Suprapubic skin (tissue), 4 donors: ENCODE results near the gene PNCK. TPM values are rescaled to one million over a fixed set of nuclear protein-coding genes. Genes with fewer than 3 reads are reported as not detected.
"Not testable (repeated sequence)": the region's sequence is repeated elsewhere in the genome, so short reads cannot be mapped to it uniquely, and the experiment has no call there.

Source experiments
- DNase-seq, 2 donors: peaks; one replicate each; pipeline ENCODE4 v3.0.0-alpha.2; 2019; ENCODE audit warnings: low spot score in 2 of 2
- H3K27ac ChIP-seq: fragments of 200-600 bp; sonication (generic); one replicate; pipeline ENCODE4 v1.5.1; 2019
- H3K27me3 ChIP-seq: fragments of 200-600 bp; sonication (generic); one replicate; pipeline ENCODE4 v1.5.1; 2019
- H3K36me3 ChIP-seq: fragments of 200-600 bp; sonication (generic); one replicate; pipeline ENCODE4 v1.5.1; 2019
- H3K4me1 ChIP-seq: fragments of 200-600 bp; sonication (generic); one replicate; pipeline ENCODE4 v1.5.1; 2019
- H3K4me3 ChIP-seq: fragments of 200-600 bp; sonication (generic); one replicate; pipeline ENCODE4 v1.5.1; 2019; ENCODE audit warnings: mild to moderate bottlenecking
- H3K9me3 ChIP-seq: fragments of 200-600 bp; sonication (generic); one replicate; pipeline ENCODE4 v1.5.1; 2019
- CTCF ChIP-seq, 2 donors: fragments of 200-600 bp in 1 of 2; fragments of 450-650 bp in 1 of 2; sonication (generic) in 1 of 2; IDR thresholded peaks; one replicate each; pipeline ENCODE4 v1.5.1; 2016 to 2019; ENCODE audit warnings: antibody characterized with exemption in 2 of 2, mild to moderate bottlenecking in 1 of 2, moderate library complexity in 1 of 2
- EP300 ChIP-seq: sonication (generic); formaldehyde crosslinking; IDR thresholded peaks from one replicate; pipeline ENCODE4 v1.6.1; 2017; ENCODE audit warnings: antibody characterized with exemption
- POLR2A ChIP-seq, 2 donors: fragments of 450-650 bp; IDR thresholded peaks; one replicate each; pipeline ENCODE4 v1.6.1; 2017; ENCODE audit warnings: antibody characterized with exemption in 2 of 2, mild to moderate bottlenecking in 2 of 2, moderate library complexity in 2 of 2
- POLR2AphosphoS5 ChIP-seq, 3 donors: sonication (generic); formaldehyde crosslinking; IDR thresholded peaks; one replicate each; pipeline ENCODE4 v1.6.1; 2017; ENCODE audit warnings: antibody characterized with exemption in 3 of 3
- WGBS: methylation state at CpG from one replicate; pipeline ENCODE4 v1.1.5; 2018; 5-methylcytosine and 5-hydroxymethylcytosine counted together
- total RNA-seq, 4 donors: library from RNA; depleted of rRNA; stranded (reverse); fragments of >200 nt; gene quantifications; one replicate each; pipeline ENCODE4 v1.1.0, GENCODE V29; 2016

Gene PNCK
- total RNA-seq, 4 donors from 2014 or later: 1.2 to 1.8 (median 1.4) TPM

- 89% methylated on average over 10 of the region's 15 CpGs for WGBS
- H3K36me3 ChIP-seq: peaks cover 6% of the 10 kb centered on the region
Measured at GRCh38 chrX:153696100-153696499, 22.5 kb upstream of the PNCK start.

GRCh38 chrX:153694687-153695270 lies 21.2 kb upstream of the PNCK start:
- TF ChIP-seq POLR2A (IDR thresholded peaks at IDR 0.05) (no peak), CTCF (IDR thresholded peaks at IDR 0.05) (no peak), EP300 (no peak), POLR2AphosphoS5 (IDR thresholded peaks at IDR 0.05) (no peak)
- Histone ChIP-seq H3K4me1 (peaks cover 11% of the 10 kb centered on the region), H3K27me3 (no peaks in the 10 kb centered on the region), H3K9me3 (no peaks in the 10 kb centered on the region), H3K27ac (no peak overlapping the region), H3K36me3 (peaks cover 6% of the 10 kb centered on the region), H3K4me3 (no peak overlapping the region)
- DNase-seq: no peak
- no CpG with 5 or more reads among the region's 23 CpGs for WGBS

More at GRCh38 chrX:153696100-153696499, 22.5 kb upstream of the PNCK start:
- DNase-seq: no peak
- TF ChIP-seq EP300 (no peak), CTCF (IDR thresholded peaks at IDR 0.05) (no peak), POLR2A (IDR thresholded peaks at IDR 0.05) (no peak), POLR2AphosphoS5 (IDR thresholded peaks at IDR 0.05) (no peak)
- Histone ChIP-seq H3K9me3 (no peaks in the 10 kb centered on the region), H3K4me1 (peaks cover 20% of the 10 kb centered on the region), H3K27me3 (no peaks in the 10 kb centered on the region), H3K4me3 (no peak overlapping the region), H3K27ac (no peak overlapping the region)

GRCh38 chrX:153694256-153694655 lies 20.6 kb upstream of the PNCK start:
- H3K36me3 ChIP-seq, H3K27ac ChIP-seq, DNase-seq, H3K9me3 ChIP-seq, H3K4me3 ChIP-seq, H3K27me3 ChIP-seq: not testable (repeated sequence)
- WGBS: 100% methylated on average over 1 of the region's 16 CpGs
- peaks cover 13% of the 10 kb centered on the region for H3K4me1 ChIP-seq

- Histone ChIP-seq H3K36me3 (peaks cover 6% of the 10 kb centered on the region), H3K4me1 (peaks cover 13% of the 10 kb centered on the region), H3K27me3 (no peaks in the 10 kb centered on the region), H3K27ac (no peak overlapping the region), H3K9me3 (no peaks in the 10 kb centered on the region), H3K4me3 (no peak overlapping the region)
- TF ChIP-seq EP300 (no peak), CTCF (IDR thresholded peaks at IDR 0.05) (no peak), POLR2AphosphoS5 (IDR thresholded peaks at IDR 0.05) (no peak), POLR2A (IDR thresholded peaks at IDR 0.05) (no peak)
- no peak for DNase-seq
- 71% methylated on average over 20 of the region's 31 CpGs for WGBS
Measured at GRCh38 chrX:153693216-153694086, 19.8 kb upstream of the PNCK start.

GRCh38 chrX:153692611-153693156 lies 19.1 kb upstream of the PNCK start:
- DNase-seq: no peak
- peaks cover 13% of the 10 kb centered on the region for H3K4me1 ChIP-seq
- TF ChIP-seq CTCF (IDR thresholded peaks at IDR 0.05) (no peak), EP300 (no peak), POLR2A (IDR thresholded peaks at IDR 0.05) (no peak)
- no peaks in the 10 kb centered on the region for H3K9me3 ChIP-seq
- no peak overlapping the region for H3K27ac ChIP-seq
- no peak overlapping the region for H3K4me3 ChIP-seq
- no peaks in the 10 kb centered on the region for H3K27me3 ChIP-seq
- 60% methylated on average over 4 of the region's 24 CpGs for WGBS
- H3K36me3 ChIP-seq: peaks cover 6% of the 10 kb centered on the region
